ENCODE measurements around the gene FAXC.

DNA sequence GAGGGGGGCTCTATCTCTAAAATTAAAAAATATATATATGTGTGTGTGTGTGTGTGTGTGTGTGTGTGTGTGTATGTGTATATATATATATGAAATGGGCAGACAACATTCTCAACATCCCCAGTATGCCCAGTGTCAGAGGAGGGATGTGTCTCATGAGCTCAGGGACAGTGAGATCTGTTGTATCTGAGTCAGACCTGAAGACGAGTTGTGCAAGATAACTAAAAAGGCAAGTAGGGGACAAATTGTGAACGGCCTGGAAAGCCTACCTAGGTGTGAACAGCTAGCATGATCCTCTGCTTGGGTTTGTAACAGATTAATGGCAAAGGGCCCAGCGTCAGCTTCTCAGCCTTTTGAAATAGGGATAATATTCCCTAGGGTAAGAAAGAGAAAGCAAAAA is 124.3 kb downstream of the FAXC start:
- TF ChIP-seq FOS (IDR thresholded peaks at IDR 0.05; ENCODE audit: borderline replicate concordance, insufficient read depth, low read length) (no peak), POLR2AphosphoS5 (IDR thresholded peaks at IDR 0.05; ENCODE audit: insufficient read depth, low read depth, low read length) (no peak), POLR2A (IDR thresholded peaks at IDR 0.05; ENCODE audit: low read depth, low read length) (no peak), EZH2 (IDR thresholded peaks at IDR 0.05; ENCODE audit: borderline replicate concordance, low read depth, low read length, severe bottlenecking) (no peak), MYC (IDR thresholded peaks at IDR 0.05; ENCODE audit: low read depth, low read length) (no peak)
- TF ChIP-seq, protein P1, sequence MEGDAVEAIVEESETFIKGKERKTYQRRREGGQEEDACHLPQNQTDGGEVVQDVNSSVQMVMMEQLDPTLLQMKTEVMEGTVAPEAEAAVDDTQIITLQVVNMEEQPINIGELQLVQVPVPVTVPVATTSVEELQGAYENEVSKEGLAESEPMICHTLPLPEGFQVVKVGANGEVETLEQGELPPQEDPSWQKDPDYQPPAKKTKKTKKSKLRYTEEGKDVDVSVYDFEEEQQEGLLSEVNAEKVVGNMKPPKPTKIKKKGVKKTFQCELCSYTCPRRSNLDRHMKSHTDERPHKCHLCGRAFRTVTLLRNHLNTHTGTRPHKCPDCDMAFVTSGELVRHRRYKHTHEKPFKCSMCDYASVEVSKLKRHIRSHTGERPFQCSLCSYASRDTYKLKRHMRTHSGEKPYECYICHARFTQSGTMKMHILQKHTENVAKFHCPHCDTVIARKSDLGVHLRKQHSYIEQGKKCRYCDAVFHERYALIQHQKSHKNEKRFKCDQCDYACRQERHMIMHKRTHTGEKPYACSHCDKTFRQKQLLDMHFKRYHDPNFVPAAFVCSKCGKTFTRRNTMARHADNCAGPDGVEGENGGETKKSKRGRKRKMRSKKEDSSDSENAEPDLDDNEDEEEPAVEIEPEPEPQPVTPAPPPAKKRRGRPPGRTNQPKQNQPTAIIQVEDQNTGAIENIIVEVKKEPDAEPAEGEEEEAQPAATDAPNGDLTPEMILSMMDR (IDR thresholded peaks at IDR 0.05; ENCODE audit: extremely low read depth in 1 of 2, insufficient read depth in 1 of 2, low read depth in 1 of 2, low read length in 2 of 2) = no peak
- TF ChIP-seq, protein P2, sequence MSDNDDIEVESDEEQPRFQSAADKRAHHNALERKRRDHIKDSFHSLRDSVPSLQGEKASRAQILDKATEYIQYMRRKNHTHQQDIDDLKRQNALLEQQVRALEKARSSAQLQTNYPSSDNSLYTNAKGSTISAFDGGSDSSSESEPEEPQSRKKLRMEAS (IDR thresholded peaks at IDR 0.05; ENCODE audit: insufficient read depth, insufficient read length) = no peak

Data from endothelial cell of umbilical vein (primary cell).